ENCODE measurements around the gene CLEC1A. TPM values are rescaled to one million over a fixed set of nuclear protein-coding genes. Genes with fewer than 3 reads are reported as not detected.

Gene CLEC1A
- total RNA-seq, 2 experiments from 2014 or later = not detected

- BruUV-seq (replicated peaks) = no TSS peak
- no peaks in the 10 kb centered on the region for H3K79me2 ChIP-seq (ENCODE audit: insufficient read depth, low read depth, low read length)
- no peaks in the 10 kb centered on the region for H3K36me3 ChIP-seq (ENCODE audit: insufficient read depth, low read length)
- CTCF ChIA-PET (ENCODE audit: unreplicated experiment) = no interaction called here
- H4K20me1 ChIP-seq (ENCODE audit: insufficient read depth, low read length) = no peaks in the 10 kb centered on the region
- H3K27ac ChIP-seq (ENCODE audit: low read depth, low read length, poor library complexity, severe bottlenecking) = no peak overlapping the region
- POLR2A ChIA-PET = no interaction called here
- no peak overlapping the region for H3K4me3 ChIP-seq (ENCODE audit: low read depth, low read length, poor library complexity, severe bottlenecking)
- no peak for TF ChIP-seq EZH2phosphoT487 (IDR thresholded peaks at IDR 0.05; ENCODE audit: borderline replicate concordance, low read depth, low read length)
- no peak for TF ChIP-seq CTCF (conservative IDR thresholded peaks at IDR 0.05; ENCODE audit: low read length)
- no peaks in the 10 kb centered on the region for H3K9me3 ChIP-seq (ENCODE audit: low read length)
- no peak overlapping the region for H3K4me2 ChIP-seq (ENCODE audit: low read length)
- H3K9me2 ChIP-seq (ENCODE audit: insufficient read depth, low read length) = no peaks in the 10 kb centered on the region
- H3K4me1 ChIP-seq (ENCODE audit: insufficient read depth, low read length, poor library complexity, severe bottlenecking) = no peaks in the 10 kb centered on the region
- no peak for DNase-seq (ENCODE audit: low spot score)
- H2AFZ ChIP-seq (ENCODE audit: low read length) = no peak overlapping the region
- intact Hi-C loops (cut with micrococcal nuclease; ENCODE audit: unreplicated experiment) = no loop called here
Measured at GRCh38 chr12:10094646-10095395, 4.0 kb downstream of the CLEC1A start.

- TF ChIP-seq EZH2phosphoT487 (IDR thresholded peaks at IDR 0.05; ENCODE audit: borderline replicate concordance, low read depth, low read length) = no peak
- TF ChIP-seq CTCF (conservative IDR thresholded peaks at IDR 0.05; ENCODE audit: low read length) = no peak
- no peak overlapping the region for H3K4me3 ChIP-seq (ENCODE audit: low read depth, low read length, poor library complexity, severe bottlenecking)
- H3K4me1 ChIP-seq (ENCODE audit: insufficient read depth, low read length, poor library complexity, severe bottlenecking) = no peaks in the 10 kb centered on the region
- no peak overlapping the region for H3K27ac ChIP-seq (ENCODE audit: low read depth, low read length, poor library complexity, severe bottlenecking)
- intact Hi-C loops (cut with micrococcal nuclease; ENCODE audit: unreplicated experiment) = no loop called here
- ChIA-PET POLR2A (no interaction called here), CTCF (ENCODE audit: unreplicated experiment) (no interaction called here)
- no peak overlapping the region for H2AFZ ChIP-seq (ENCODE audit: low read length)
- H4K20me1 ChIP-seq (ENCODE audit: insufficient read depth, low read length) = no peaks in the 10 kb centered on the region
- no TSS peak for BruUV-seq (replicated peaks)
- no peaks in the 10 kb centered on the region for H3K9me3 ChIP-seq (ENCODE audit: low read length)
- DNase-seq (ENCODE audit: low spot score) = no peak
- no peaks in the 10 kb centered on the region for H3K9me2 ChIP-seq (ENCODE audit: insufficient read depth, low read length)
- no peaks in the 10 kb centered on the region for H3K79me2 ChIP-seq (ENCODE audit: insufficient read depth, low read depth, low read length)
- H3K4me2 ChIP-seq (ENCODE audit: low read length) = no peak overlapping the region
- H3K36me3 ChIP-seq (ENCODE audit: insufficient read depth, low read length) = no peaks in the 10 kb centered on the region
Measured at GRCh38 chr12:10088955-10089900, 9.6 kb downstream of the CLEC1A start.
